Measurements from ENCODE around the gene KLK1.

The KLK1 gene

DNA sequence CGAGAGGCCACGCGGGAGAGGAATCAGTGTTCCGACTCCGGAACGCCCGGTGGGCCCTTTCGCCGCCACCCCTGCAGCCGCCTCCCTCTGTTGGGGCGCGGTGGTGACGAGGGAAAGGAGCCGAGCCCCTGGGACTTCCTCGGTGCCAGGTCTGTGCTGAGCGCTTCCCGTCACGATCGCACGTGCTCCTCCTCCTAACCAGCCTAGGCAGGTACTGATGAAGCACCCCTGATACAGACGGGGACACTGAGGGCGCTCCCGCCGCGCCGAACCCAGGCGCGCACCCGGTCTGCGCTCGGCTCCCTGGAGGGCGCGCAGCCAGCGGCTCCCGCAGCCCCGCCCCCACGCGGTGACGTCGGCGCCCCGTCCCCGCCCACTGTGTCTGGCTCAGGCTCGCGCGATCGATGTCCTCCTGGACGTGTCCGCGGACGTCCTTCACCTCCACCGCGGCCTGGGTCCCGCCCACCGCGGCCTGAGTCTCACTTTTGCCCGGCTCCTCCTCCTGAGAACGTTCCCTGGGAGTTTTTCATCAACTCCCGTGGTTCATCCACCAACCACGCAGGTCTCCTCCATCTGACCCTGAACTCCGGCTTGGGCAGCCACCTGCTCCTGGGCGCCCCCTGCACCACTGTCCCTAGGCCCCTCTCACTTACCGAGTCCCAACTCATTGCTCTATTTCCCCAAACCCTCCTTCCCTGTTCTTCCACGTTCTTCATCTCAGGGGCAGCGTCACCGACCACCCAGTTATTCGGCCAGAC is 12.4 kb upstream of the KLK1 start:
- DNase-seq = peak; percentile 43 to 64

DNA sequence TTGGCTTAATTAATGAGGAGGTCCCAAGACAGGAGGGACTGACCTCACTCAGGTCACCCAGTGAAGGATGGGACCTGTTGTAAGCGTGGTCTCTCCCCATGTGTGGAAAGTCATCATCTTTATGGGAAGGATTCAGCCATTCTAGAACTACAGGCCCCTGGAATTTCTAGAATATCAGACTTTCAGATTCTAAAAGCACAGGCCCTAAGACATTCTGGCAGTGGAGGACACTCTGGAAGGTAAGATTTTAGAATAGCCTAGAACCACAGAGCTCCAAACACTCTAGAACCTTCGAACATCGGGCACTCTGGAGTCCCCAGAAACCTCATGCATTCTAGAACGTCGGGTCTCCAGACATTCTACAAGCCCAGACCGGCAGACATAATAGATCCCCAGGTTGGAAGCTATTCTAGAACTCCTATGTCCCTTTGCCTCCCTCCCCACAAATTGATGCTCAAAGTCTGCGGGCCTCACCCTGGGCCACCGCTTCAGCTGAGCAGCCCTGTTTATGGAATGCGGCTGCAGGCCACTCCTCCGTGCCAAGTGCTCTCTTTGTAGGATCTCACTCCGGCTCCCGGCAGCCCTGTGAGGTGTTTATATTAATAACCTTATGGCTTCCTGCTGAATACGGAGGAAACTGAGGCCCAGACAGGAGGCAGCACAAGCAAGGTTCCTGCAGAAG is 11.7 kb upstream of the KLK1 start:
- no peak for DNase-seq

DNA sequence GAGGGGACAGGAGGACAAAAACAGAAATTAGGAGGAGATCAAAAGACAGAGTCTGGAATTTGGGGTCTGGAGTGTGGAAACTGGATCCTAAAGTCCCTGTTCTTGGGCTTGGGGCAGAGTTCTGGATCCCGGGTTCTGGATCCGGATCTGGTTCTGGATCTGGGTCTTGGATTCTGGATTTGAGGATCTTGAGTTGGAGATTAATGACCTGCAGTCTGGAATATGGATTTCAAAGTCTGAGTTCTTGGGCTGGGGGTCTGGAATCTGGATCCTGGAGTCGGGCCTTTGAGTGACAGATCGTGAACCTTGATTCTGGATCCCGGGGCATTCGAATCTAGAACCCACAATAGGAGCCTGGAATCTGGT is 10.2 kb upstream of the KLK1 start:
- no peak for DNase-seq

DNA sequence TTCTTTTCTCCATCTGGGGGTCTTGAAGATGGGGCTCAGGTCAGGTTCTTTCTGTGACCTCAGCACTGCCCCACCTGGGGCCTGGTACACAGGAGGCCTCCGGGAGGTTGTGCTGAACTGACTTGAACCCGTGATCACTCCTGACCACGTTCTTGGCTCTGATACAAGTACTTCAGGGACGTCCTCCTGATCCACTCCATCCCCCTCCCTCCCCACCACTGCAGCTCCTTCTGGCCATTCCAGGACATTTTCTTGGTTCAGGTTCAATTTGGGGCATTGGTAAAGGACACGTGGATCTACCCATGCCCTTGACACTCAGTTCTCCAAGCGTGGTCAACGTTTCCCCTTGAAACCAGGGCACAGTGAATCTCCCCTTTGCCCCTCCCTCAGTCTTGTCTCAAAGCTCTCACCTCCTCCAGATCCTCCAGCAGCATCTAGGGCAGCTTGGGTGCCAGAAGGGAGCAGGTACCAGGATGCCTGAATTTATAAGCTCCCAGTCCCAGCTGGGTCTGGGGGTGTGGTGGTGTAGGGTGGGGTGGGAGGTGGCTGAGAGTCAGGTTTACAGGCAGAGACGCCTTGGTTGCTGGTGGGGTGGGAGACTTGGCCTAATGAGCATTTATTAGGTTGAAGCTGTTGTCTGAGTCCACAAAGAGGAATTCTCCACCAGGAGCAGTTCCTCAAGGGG is 9.7 kb upstream of the KLK1 start, which contains the start of gene KLK15:
Gene KLK15 (minus strand): TSS at position 458 of the 685 bp plus-strand sequence. CDS start 2,082 bp downstream, outside the sequence.
- DNase-seq = no peak

DNA sequence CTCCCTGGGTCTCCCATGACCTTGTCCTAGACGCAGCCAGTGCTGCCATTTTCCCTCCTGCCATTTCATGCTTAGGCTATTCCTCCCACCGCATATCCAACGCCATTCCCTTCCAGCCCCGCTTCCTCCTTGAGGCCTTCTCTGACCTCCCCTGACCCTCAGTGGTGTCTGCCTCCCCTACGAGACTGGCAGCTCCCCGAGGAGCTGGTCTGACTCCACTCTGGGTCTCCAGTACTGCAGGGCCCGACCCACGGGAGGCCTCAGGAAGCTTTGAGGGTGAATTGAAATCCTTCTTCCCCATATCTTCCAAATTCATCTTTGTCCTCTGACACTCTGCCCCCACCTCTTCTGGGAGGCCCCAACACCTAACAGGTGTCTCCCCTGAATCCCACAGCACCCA is 9.1 kb upstream of the KLK1 start:
- DNase-seq = no peak

DNA sequence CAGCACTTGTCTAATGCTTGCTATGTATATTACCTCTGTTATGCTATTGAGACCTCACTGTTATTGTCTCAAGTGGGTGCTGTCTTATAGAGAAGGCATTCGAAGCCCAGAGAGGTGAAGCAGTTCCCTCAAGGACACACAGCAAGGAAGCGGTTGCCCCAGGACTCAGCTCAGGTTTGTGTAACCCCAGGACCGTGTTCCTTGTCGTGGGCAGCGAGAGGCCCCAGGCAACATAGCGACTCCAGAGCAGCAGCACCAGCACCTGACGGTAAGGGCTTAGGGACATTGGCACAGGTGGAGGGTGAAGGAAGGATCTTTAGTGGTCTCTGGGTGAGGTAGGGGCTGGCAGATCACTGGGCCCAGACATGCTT is 7.4 kb upstream of the KLK1 start:
- no peak for DNase-seq

DNA sequence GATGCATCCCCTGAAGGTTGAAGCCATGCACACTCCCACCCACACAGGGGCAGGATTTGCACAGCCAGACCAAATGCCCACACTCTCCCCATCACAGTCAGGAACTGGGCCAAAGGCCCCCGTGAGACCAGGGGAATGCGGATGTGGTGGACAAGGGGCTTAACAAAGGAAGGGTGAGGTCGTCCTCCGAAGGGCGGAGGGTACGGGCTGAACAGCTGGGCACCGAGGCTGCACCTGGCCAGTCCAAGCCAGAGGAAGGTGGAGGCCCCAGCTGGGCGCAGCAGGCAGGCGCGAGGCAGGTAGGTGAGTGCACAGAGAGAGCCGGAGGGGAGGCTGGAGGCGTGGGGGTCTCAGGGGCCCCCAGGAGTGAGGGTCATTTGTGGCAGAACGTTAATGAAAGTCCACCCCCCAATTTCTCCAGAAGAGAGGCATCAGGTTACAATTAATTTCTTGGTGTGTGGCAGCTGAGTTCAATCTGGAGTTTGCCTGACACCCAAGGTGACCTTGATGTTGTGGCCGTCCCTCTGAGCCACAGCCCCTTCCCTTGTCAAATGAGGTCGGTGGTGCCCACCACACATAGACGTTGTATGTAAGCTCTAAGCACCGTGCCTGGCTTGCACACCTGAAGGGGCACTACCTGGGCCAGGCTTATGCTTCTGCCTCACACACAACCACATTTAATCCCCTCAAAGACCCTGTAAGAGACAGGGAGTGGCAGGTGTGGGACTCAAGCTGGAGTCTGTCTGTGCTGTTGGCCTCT is 6.9 kb upstream of the KLK1 start:
- no peak for DNase-seq

DNA sequence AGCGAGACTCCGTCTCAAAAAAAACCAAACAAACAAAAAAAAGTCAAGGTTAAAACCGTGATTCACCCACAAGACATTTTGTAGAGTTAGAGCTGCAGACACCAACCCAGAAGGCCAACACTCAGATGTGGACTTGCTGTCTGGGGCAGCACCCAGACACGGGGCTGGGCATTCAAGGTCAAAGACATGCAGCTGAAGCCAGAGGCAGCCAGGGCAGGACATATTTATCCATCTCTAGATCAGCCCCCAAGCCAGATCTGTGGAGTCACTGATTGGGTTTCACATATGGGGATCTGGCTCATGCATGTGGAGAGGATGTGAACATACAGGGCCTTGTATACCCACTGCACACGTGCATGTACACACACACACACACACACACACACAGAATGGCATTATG is 6.2 kb upstream of the KLK1 start:
- DNase-seq = no peak

DNA sequence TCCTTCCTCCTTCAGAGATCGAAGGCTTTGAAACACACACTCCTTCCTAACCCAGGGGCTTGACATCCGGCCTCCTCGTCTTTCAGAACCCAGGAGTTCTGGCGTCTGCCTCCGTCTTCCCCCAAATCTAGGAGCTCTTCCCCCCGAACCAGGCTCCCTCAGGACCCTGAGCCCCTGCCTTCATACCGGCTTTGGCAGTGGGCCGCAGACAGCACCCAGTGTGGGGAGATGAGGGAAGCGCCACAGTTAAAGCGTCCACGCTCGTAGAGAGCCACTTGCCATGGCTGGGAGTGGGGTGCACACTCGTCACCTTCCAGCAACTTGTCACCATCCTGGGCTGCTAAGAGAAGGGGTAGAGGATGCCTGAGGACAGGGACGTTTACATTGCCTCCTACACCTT is 3.9 kb upstream of the KLK1 start:
- DNase-seq = no peak

DNA sequence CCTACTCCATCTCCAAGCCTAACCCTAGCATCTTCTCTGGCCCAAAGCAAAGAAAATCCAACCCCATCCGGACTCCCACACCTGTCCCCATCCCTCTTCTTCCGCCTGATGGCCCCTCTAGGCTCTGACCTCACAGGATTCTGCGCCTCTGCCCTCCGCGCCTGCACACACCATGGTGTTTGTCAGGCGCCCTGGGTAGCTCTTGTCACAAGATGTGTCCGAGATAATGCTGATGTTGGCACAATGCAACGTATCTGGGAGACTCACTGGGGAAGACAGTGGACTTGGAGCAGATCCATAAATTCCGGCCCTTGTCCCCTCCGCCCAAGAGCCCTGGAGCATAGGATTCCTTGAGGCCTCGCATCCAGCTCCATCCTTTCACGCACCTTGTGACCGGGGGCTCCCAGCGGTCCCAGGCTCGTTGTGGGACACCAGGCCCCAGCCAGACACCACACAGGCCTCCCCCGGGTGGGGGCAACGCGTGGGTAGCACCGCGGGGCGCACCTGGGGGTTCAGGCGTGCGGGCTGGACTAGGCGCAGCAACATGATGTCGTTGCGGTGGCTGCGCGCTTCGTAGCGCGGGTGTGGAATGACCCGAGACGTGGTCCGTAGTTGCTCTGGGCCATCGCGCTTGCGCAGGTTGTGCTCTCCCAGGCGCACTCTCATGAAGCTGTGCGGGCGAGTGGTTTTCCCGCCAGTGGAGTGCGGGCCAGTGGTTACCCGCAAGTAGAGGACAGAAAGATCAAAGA is 3.1 kb upstream of the KLK1 start:
- DNase-seq = no peak

DNA sequence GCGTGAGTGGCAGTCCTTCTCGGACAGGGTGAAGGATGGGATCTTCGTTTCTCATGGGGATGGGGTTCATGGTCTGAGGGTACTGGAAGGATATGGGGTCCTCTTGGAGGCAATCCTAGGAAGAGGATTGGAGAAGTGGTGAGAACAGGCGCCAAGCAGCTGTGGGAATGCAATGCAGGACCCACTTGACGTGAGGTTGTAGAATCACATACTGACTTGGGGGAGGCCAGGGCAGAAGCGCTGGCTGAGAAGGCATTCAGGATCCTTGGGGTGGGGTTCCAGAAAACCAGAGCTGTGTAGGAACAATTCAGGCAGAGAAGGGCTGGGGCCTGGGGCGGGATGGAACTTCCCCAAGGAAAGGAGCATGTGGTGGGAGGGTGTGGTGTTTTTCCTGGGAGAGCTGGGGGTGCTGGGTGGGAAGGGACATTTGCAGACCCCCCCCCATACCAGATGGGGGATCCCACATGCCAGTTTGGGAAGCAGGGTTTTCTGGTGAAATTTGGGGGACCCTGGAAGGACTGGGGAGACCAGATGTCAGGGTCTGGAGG is 852 bp downstream of the KLK1 start:
- no peak for DNase-seq

DNA sequence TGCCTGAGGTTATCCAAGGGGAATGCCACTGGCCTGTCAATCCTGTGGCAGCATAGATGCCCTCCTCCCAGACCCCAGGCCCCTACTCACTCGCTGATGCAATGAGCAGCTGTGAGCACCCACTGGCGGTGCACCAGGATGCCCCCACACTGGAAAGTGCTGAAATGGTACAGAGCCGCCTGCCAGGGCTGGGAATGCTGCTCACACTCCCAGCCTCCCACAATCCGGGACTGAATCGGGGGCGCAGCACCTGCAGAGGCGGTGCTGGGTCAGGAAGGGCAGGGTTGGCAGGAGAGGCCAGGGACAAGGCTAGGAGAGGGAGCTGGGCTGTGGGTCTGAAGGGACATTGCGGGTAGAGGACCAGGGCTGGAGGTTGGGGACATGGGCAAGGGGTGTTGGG is 2.0 kb downstream of the KLK1 start:
- no peak for DNase-seq

DNA sequence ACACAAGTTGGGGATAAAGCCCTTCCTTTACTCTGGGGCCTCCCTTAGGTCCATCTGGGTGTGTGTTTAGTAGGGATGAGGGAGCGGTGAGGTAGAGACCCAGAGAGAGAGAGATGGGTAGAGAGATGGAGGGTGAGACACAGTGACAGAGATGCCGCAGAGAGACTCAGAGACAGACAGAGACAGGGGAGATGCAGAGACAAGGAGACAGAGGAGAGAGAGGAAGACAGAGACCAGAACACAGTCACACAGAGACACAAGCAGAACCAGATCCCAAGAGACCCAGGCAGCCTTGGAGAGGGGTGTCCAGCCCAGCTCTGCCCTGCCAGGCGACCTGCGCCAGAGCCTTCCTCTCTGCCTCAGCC is 2.4 kb downstream of the KLK1 start:
- no peak for DNase-seq

DNA sequence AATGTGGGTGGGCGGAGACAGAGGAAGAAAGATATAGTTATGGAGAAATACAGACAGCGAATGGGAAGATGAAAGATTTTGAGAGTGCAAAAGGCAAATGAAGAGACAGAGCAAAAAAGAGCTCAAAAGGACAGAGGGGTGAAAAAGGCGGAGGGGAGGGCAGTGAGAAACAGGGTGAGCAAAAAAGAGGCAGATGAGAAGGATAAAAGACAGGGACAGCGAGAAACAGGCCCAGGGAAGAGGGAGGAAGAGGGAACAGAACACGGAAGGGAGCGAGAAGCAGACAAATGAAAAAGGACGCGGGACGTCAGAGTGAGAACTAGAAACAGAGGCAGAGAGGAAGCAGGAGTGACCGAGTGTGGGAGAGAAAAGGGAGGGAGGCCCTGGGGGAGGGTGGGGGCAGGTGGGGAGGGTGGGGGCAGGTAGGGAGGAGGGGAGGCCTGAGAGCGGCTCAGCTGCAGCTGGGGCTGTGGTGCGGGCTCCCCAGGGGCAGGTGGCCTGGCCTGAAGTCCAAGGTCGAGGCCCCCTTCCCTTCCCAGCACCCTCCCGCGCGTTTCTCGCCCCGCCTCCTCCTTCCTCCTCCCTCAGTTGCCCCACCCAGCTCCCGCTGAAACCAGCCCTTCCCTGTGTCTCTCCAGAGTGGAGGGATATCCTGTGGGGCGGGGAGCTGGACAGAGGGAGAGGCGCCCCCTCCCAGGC is 2.9 kb downstream of the KLK1 start:
- DNase-seq = no peak

DNA sequence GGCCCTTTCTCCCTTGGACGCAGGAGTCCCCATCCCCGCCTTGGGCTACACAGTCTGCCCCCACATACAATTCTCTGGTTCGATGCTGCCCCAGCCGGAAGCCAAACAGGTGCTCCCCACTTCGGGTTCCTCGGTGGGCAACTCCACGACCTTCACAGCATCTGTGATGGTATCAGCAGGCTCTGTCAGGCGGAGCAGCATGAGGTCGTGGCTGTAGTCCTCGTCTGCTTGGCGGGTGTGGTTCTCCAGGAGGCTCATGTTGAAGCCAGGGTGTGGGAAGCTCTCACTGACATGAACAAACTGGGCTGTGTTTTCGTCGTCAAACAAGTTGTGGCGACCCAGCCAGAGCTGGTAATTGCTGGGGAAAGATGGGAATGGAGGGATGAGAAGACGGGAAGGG is 3.5 kb downstream of the KLK1 start:
- no peak for DNase-seq

DNA sequence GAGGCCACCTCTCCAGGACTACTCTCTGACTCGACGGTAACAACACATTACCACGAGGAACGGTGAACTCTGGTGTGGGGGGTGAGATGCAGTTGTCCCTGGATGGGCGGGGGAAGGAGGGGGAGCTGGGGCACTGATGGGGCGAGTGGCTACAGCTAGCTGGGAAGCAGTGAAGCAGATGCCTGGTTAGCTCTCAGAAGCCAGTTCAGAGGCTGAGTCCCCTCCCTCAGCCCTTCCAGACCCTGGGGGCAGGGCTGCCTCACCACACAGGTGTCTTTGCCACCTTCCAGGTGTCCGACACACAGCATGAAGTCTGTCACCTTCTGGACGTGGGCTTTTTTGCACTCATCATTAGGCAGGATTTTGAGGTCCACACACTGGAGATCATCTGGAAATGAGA is 4.0 kb downstream of the KLK1 start:
- no peak for DNase-seq

DNA sequence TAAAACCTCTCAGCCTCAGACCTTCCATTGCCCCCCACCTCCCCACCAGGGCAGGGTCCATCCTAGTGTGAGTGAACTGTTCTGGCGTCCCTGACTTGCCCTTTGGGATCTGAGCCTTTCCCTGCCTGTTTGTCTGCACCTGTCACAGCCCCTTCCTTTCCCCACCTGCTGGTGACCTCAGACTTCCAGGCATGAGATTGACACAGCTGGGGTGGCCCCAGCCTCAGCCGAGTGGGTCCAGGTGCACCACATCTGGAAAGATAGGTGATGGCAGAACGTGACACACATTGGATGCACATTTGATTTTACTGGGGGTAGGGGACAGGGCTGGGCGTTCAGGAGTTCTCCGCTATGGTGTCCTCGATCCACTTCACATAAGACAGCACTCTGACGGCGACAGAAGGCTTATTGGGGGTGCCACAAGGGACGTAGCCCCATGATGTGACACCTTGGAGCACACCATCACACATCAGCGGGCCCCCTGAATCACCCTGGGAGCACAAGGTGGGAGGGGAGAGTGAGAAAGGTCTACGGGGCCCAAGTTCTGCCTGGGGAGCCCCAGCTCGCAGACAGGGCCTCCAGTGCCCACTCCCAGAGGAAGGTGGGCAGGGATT is 4.6 kb downstream of the KLK1 start:
- DNase-seq = no peak

DNA sequence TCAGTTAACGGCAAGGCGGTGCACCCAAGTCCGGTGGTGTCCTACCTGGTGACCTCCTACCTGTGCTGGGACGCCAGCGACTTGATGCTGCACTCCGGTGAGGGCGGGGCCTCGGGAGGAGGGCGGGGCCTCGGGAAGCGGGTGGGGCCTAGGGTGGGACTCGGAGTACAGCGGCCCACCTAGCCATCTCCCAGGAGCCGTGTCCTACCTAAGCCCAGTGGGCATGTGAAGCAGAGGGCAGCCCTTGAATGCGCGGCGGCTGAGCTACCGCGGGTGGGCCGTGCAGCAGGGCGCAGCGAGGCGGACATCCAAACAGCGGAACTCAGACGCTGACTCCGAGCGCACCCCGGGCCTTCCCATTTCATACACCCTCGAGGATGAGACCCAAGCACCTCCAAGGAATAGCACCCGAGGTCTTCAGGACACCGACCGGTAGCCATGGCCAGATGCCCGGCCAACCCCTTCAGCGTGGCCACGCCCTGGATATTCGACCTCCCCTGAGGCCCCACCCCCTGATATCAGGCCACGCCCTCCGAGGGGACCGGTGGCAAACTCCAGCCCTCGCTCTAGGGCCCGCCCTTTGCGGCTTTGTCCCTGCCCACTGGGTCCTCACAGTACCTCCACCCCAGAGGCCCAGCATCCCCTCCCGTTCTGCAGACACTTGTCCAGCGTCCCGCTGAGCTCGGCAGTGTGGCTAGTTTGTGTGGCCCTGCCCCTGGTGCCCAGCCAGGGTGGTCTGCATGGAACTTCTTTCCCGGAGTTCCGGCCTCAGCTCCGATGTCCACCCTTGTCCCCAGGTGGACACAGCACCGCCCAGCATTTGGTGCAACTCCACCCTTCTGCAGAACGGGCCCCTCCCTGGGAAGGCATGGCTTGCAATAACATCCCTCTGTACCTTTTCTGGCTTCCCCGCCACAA is 5.4 kb downstream of the KLK1 start:
- peak in 1 of 2 experiments; percentile 12 for DNase-seq

DNA sequence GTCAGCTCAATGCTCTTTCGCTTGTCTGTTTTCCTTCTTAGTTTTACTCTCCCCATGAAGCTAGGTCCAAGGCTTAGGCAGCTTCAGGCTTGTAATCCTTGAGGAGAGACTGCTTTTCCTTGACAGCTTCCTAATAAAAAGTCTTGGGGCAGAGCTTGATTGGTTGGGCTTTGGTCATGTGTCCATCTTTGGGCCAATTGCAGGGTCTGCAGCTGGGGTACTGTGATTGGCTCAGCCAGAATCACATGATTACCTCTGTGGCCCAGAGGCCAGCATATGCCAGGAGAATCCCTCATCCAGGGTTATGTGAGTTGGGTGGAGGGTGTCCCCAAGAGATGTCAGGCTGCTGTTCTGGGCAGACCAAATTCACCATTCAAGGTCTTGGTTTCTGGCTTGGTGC is 8.1 kb downstream of the KLK1 start:
- DNase-seq = no peak

DNA sequence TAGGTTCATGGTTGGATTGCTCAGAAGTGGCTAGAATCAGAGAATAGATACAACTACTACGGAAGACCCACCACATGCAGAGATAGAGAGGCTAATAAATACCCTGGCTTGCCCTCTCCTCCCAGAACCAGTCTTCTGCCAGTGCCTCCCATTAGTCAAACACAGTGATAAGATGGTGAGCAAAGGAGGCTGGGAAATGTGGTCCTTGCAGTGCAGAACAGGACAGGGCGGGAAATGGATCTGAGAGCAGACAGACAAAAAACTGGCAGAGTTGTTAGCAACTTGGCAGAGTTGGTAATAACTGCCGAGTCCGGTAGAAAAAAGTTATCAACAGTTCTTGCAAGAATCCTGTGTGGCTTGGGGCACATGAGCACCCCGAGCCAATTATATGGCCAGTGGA is 8.7 kb downstream of the KLK1 start:
- no peak for DNase-seq
